Vagina (tissue), 2 donors: ENCODE measurements around the gene RFFL. TPM values are rescaled to one million over a fixed set of nuclear protein-coding genes. Genes with fewer than 3 reads are reported as not detected.

Experiments
- DNase-seq, 2 donors: peaks; one replicate each; pipeline ENCODE4 v3.0.0-alpha.2; 2017; ENCODE audit errors: extremely low spot score in 2 of 2
- H3K27ac ChIP-seq: fragments of 200-600 bp; sonication (generic); one replicate; pipeline ENCODE4 v1.5.1; 2019
- H3K27me3 ChIP-seq: fragments of 200-600 bp; sonication (generic); one replicate; pipeline ENCODE4 v1.5.1; 2019
- H3K36me3 ChIP-seq, 2 donors: fragments of 200-600 bp; sonication (generic); one replicate each; pipeline ENCODE4 v1.5.1; 2017 to 2019
- H3K4me1 ChIP-seq: fragments of 200-600 bp; sonication (generic); one replicate; pipeline ENCODE4 v1.5.1; 2019
- H3K4me3 ChIP-seq, 2 donors: fragments of 200-600 bp; sonication (generic); 1 replicate in 1 of 2; 2 replicates in 1 of 2; pipeline ENCODE4 v1.5.1; 2016 to 2019
- H3K9me3 ChIP-seq: fragments of 200-600 bp; sonication (generic); one replicate; pipeline ENCODE4 v1.5.1; 2019
- POLR2A ChIP-seq, 2 donors: fragments of 450-650 bp; IDR thresholded peaks; one replicate each; pipeline ENCODE4 v1.6.1; 2017; ENCODE audit warnings: antibody characterized with exemption in 2 of 2, mild to moderate bottlenecking in 2 of 2, moderate library complexity in 2 of 2
- POLR2AphosphoS5 ChIP-seq, 2 donors: sonication (generic); formaldehyde crosslinking; IDR thresholded peaks; one replicate each; pipeline ENCODE4 v1.9.0; 2017; ENCODE audit warnings: antibody characterized with exemption in 2 of 2, mild to moderate bottlenecking in 2 of 2, low read depth in 1 of 2; ENCODE audit not compliant: insufficient read depth in 1 of 2
- intact Hi-C: fragments of 100-400 bp; cut with DNase I; formaldehyde crosslinking; loops from one replicate; pipeline ENCODE4 v1.15.1; 2023
- total RNA-seq: library from RNA; depleted of rRNA; stranded (reverse); fragments of >200 nt; gene quantifications from one replicate; pipeline ENCODE4 v1.2.3, GENCODE V29; 2016
- TF ChIP-seq, protein P1 (sequence below), 3 experiments: fragments of 450-650 bp in 2 of 3; fragments of 200-600 bp in 1 of 3; sonication (generic) in 1 of 3; IDR thresholded peaks; one replicate each; pipeline ENCODE4 v1.5.1; 2017 to 2019; ENCODE audit warnings: antibody characterized with exemption in 3 of 3, mild to moderate bottlenecking in 2 of 3, moderate library complexity in 2 of 3

Gene RFFL
- total RNA-seq, 1 donor from 2014 or later, result 25.3 TPM

- H3K4me3 ChIP-seq, result no peak overlapping the region
- no peak overlapping the region for H3K27ac ChIP-seq
- no peak for TF ChIP-seq POLR2A (IDR thresholded peaks at IDR 0.05)
- no peak for TF ChIP-seq POLR2AphosphoS5 (IDR thresholded peaks at IDR 0.05; ENCODE audit: insufficient read depth in 1 of 2, low read depth in 1 of 2)
- TF ChIP-seq, protein P1, sequence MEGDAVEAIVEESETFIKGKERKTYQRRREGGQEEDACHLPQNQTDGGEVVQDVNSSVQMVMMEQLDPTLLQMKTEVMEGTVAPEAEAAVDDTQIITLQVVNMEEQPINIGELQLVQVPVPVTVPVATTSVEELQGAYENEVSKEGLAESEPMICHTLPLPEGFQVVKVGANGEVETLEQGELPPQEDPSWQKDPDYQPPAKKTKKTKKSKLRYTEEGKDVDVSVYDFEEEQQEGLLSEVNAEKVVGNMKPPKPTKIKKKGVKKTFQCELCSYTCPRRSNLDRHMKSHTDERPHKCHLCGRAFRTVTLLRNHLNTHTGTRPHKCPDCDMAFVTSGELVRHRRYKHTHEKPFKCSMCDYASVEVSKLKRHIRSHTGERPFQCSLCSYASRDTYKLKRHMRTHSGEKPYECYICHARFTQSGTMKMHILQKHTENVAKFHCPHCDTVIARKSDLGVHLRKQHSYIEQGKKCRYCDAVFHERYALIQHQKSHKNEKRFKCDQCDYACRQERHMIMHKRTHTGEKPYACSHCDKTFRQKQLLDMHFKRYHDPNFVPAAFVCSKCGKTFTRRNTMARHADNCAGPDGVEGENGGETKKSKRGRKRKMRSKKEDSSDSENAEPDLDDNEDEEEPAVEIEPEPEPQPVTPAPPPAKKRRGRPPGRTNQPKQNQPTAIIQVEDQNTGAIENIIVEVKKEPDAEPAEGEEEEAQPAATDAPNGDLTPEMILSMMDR (IDR thresholded peaks at IDR 0.05), result no peak
- H3K27me3 ChIP-seq, result no peaks in the 10 kb centered on the region
- no peak for DNase-seq
- intact Hi-C loops, result no loop called here
- no peaks in the 10 kb centered on the region for H3K9me3 ChIP-seq
- H3K4me1 ChIP-seq, result peaks cover 28% of the 10 kb centered on the region
- no peaks in the 10 kb centered on the region for H3K36me3 ChIP-seq
Measured at GRCh38 chr17:35053204-35053603, 10.3 kb downstream of the RFFL start.

DNA sequence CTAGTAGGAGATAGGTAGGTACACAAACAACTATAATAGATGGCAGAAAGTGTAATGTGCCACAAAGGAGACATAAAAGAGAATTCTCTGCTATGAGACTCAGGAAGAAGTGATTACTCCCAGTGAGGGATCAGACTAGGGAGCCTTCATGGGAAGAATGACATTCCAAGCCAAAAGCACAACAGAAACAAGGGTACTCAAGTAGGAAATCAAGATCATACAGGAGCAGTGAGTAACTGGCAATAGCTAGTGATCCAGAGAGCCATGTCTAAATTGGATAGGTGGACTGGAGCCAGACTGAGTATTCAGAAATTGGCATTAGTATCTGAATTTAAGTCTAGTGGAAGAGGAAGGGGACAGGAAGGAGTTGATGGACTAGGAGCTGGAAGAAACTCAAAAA lies 10.7 kb downstream of the RFFL start:
- H3K27ac ChIP-seq, result no peak overlapping the region
- TF ChIP-seq, protein P1 (IDR thresholded peaks at IDR 0.05), result no peak
- TF ChIP-seq POLR2AphosphoS5 (IDR thresholded peaks at IDR 0.05; ENCODE audit: insufficient read depth in 1 of 2, low read depth in 1 of 2) (no peak), POLR2A (IDR thresholded peaks at IDR 0.05) (no peak)
- H3K9me3 ChIP-seq, result no peaks in the 10 kb centered on the region
- intact Hi-C loops, result no loop called here
- no peaks in the 10 kb centered on the region for H3K27me3 ChIP-seq
- DNase-seq, result no peak
- no peak overlapping the region for H3K4me3 ChIP-seq
- H3K36me3 ChIP-seq, result no peaks in the 10 kb centered on the region
- peaks cover 28% of the 10 kb centered on the region for H3K4me1 ChIP-seq

DNA sequence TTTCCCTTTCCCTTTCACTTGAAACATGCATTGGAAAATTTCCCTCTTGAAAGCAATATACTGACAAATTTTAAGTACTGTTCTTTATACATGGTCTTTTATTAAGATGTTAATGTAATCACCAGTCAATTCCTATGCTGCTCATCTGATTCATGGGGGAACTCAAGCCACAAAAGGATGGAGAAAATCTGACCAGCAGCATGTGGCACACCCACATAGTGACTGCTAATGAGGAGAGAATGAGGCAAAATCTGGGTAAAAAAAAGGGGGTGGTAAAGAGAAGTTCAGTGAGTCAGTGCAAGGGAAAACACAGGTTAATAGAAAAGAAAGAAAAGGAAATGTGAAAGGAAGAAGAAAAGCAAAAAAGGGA lies 11.3 kb downstream of the RFFL start:
- Histone ChIP-seq H3K27me3 (no peaks in the 10 kb centered on the region), H3K27ac (peak overlapping the region; percentile 8), H3K36me3 (no peaks in the 10 kb centered on the region), H3K4me1 (peaks cover 28% of the 10 kb centered on the region), H3K4me3 (no peak overlapping the region), H3K9me3 (no peaks in the 10 kb centered on the region)
- no peak for DNase-seq
- intact Hi-C loops, result no loop called here
- TF ChIP-seq POLR2A (IDR thresholded peaks at IDR 0.05) (no peak), POLR2AphosphoS5 (IDR thresholded peaks at IDR 0.05; ENCODE audit: insufficient read depth in 1 of 2, low read depth in 1 of 2) (no peak)
- TF ChIP-seq, protein P1 (IDR thresholded peaks at IDR 0.05), result no peak

DNA sequence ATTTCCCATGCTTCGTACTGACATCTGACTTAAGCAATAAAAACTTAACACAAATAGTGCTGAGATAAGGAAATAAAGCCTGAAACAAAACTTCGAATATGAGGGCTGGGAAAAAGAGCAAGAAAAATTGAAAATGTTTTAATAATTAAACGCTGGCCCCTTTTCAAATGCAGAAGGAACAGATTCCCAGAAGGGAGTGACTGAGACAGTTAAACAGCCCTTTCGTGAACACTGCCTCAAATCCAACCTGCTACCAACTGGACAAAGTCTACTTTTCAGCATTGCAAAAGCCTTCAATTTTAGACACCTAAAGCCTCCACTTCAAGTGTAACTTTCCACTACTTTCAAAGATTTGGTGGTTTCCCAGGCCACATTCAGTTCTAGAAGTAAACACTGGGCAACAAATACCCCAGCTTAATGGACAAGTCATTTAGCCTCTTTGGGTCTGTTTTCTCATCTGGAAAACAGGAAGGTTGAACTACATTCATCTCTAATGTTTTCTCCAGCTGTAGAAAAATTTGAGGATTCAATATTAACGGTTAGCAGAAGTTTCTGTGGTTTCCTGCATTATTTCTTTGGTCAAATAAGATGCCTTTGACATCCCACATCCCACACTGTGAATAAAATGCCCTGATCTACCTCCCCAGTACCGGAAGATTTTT lies 11.8 kb downstream of the RFFL start:
- H3K36me3 ChIP-seq, result no peaks in the 10 kb centered on the region
- H3K4me3 ChIP-seq, result no peak overlapping the region
- H3K4me1 ChIP-seq, result peaks cover 28% of the 10 kb centered on the region
- TF ChIP-seq POLR2A (IDR thresholded peaks at IDR 0.05), result no peak
- no peak for DNase-seq
- intact Hi-C loops, result no loop called here
- H3K9me3 ChIP-seq, result no peaks in the 10 kb centered on the region
- H3K27me3 ChIP-seq, result no peaks in the 10 kb centered on the region
- H3K27ac ChIP-seq, result peak overlapping the region; percentile 8

DNA sequence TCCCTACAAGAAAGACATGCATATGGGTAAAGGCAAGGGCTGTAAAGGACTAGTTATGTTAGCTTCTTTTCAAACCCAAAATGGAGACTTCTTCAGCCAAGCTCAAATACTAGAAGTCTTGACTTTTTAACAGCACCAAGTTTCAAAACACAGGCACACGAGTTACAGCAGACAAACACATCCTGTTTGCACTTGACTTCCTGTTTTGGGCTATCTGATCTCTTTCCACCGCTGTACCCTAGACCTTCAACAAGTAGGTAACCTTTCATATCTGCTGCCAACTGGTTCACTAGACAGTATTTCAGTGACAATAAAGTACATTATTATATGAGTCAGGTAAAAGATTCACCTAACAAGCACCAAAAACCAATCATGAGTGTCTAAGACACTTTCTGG lies 12.3 kb downstream of the RFFL start:
- Histone ChIP-seq H3K27me3 (no peaks in the 10 kb centered on the region), H3K27ac (peak overlapping the region; percentile 9), H3K4me1 (peaks cover 28% of the 10 kb centered on the region), H3K4me3 (no peak overlapping the region), H3K36me3 (no peaks in the 10 kb centered on the region), H3K9me3 (no peaks in the 10 kb centered on the region)
- intact Hi-C loops, result no loop called here
- no peak for DNase-seq
- no peak for TF ChIP-seq POLR2A (IDR thresholded peaks at IDR 0.05)
- peak in 1 of 2 donors; percentile 32 for TF ChIP-seq POLR2AphosphoS5 (IDR thresholded peaks at IDR 0.05; ENCODE audit: insufficient read depth in 1 of 2, low read depth in 1 of 2)

DNA sequence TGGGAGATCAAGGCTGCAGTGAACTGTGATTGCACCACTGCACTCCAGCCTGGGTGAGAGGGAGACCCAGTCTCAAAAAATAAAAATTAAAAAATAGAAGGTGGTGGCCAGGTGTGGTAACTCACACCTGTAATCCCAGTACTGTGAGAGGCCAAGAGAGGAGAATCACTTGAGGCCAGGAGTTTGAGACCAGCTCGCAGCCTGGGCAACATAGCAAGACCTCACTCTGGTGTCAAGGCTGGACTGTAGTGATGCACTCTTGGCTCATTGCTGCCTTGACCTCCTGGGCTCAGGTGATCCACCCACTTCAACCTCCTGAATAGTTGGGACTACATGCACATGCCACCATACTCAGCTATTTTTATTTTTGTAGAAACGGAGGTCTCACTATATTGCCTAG lies 13.3 kb downstream of the RFFL start:
- Histone ChIP-seq H3K27me3 (no peaks in the 10 kb centered on the region), H3K9me3 (no peaks in the 10 kb centered on the region), H3K4me3 (no peak overlapping the region), H3K36me3 (no peaks in the 10 kb centered on the region), H3K27ac (no peak overlapping the region), H3K4me1 (peaks cover 28% of the 10 kb centered on the region)
- TF ChIP-seq POLR2AphosphoS5 (IDR thresholded peaks at IDR 0.05; ENCODE audit: insufficient read depth in 1 of 2, low read depth in 1 of 2), result no peak
- TF ChIP-seq, protein P1 (IDR thresholded peaks at IDR 0.05), result no peak
- TF ChIP-seq POLR2A (IDR thresholded peaks at IDR 0.05), result no peak
- intact Hi-C loops, result no loop called here
- DNase-seq, result no peak
